GM18508 (cell line): ENCODE results near the gene TTYH1.

Experiments used
- ATAC-seq: cut with Tn5 transposase; IDR thresholded peaks from one replicate; pipeline ENCODE4 v1.9.1; 2021; ENCODE audit warnings: moderate number of reproducible peaks; ENCODE audit not compliant: insufficient read depth, unreplicated experiment

TTYH1 gene

GRCh38 chr19:54421169-54421516, 5.9 kb downstream of the TTYH1 start:
- no peak for ATAC-seq

GRCh38 chr19:54421521-54421920, 6.3 kb downstream of the TTYH1 start:
- no peak for ATAC-seq

- ATAC-seq, result no peak
These were observed 6.9 kb downstream of the TTYH1 start for GRCh38 chr19:54422136-54422535.

- no peak for ATAC-seq
These were observed 8.9 kb downstream of the TTYH1 start for GRCh38 chr19:54424201-54424600.

GRCh38 chr19:54424660-54425381, 9.6 kb downstream of the TTYH1 start:
- no peak for ATAC-seq

- ATAC-seq, result no peak
These were observed 10.1 kb downstream of the TTYH1 start for GRCh38 chr19:54425382-54425723.

GRCh38 chr19:54426291-54426931, 11.1 kb downstream of the TTYH1 start:
- no peak for ATAC-seq

GRCh38 chr19:54427586-54427985, 12.3 kb downstream of the TTYH1 start:
- no peak for ATAC-seq

GRCh38 chr19:54428323-54429175, 13.3 kb downstream of the TTYH1 start:
- ATAC-seq, result no peak

- no peak for ATAC-seq
These were observed 13.9 kb downstream of the TTYH1 start for GRCh38 chr19:54429176-54429495.

GRCh38 chr19:54429545-54430227, 14.4 kb downstream of the TTYH1 start:
- no peak for ATAC-seq

GRCh38 chr19:54430306-54431254, 15.3 kb downstream of the TTYH1 start:
- no peak for ATAC-seq

- no peak for ATAC-seq
These were observed 16.1 kb downstream of the TTYH1 start for GRCh38 chr19:54431255-54431838.

- no peak for ATAC-seq
These were observed 17.0 kb downstream of the TTYH1 start for GRCh38 chr19:54432144-54432738.

GRCh38 chr19:54433697-54434096, 18.4 kb downstream of the TTYH1 start:
- ATAC-seq, result no peak

- ATAC-seq, result no peak
These were observed 19.0 kb downstream of the TTYH1 start for GRCh38 chr19:54434112-54434872.

- no peak for ATAC-seq
These were observed 19.6 kb downstream of the TTYH1 start for GRCh38 chr19:54434873-54435214.

- ATAC-seq, result no peak
These were observed 20.3 kb downstream of the TTYH1 start for GRCh38 chr19:54435551-54436016.
